ENCODE results near the gene IMMP1L. TPM values are rescaled to one million over a fixed set of nuclear protein-coding genes. Genes with fewer than 3 reads are reported as not detected.

Gene IMMP1L
- total and polyA plus RNA-seq, 2 of the 8 experiments (the other 6 are each of a cell fraction or from before 2014, with no cell fraction given) = 27.4 to 47.7 TPM

GRCh38 chr11:31397239-31397834, 112.1 kb downstream of the IMMP1L start (continued):
- no peak for TF ChIP-seq CBX5 (IDR thresholded peaks at IDR 0.05; ENCODE audit: low read depth, low read length)
- no peak for TF ChIP-seq CREB1 (IDR thresholded peaks at IDR 0.05)
- TF ChIP-seq GTF2F1 (IDR thresholded peaks at IDR 0.05; ENCODE audit: borderline replicate concordance, low read depth, low read length) = no peak
- no peak for TF ChIP-seq HDAC2 (IDR thresholded peaks at IDR 0.05; ENCODE audit: borderline replicate concordance in 1 of 2, low read depth in 2 of 2, low read length in 2 of 2)
- no peak for TF ChIP-seq EP300 (IDR thresholded peaks at IDR 0.05; ENCODE audit: borderline replicate concordance in 1 of 2, low read depth in 2 of 2, low read length in 2 of 2)
- TF ChIP-seq ZNF274 (IDR thresholded peaks at IDR 0.05; ENCODE audit: borderline replicate concordance, extremely low read depth, low read length) = no peak
- no peak for TF ChIP-seq SUZ12 (IDR thresholded peaks at IDR 0.05; ENCODE audit: low read length)

All from H1 (cell line).